Measurements from ENCODE around the gene TNS1.

TNS1 gene

DNA sequence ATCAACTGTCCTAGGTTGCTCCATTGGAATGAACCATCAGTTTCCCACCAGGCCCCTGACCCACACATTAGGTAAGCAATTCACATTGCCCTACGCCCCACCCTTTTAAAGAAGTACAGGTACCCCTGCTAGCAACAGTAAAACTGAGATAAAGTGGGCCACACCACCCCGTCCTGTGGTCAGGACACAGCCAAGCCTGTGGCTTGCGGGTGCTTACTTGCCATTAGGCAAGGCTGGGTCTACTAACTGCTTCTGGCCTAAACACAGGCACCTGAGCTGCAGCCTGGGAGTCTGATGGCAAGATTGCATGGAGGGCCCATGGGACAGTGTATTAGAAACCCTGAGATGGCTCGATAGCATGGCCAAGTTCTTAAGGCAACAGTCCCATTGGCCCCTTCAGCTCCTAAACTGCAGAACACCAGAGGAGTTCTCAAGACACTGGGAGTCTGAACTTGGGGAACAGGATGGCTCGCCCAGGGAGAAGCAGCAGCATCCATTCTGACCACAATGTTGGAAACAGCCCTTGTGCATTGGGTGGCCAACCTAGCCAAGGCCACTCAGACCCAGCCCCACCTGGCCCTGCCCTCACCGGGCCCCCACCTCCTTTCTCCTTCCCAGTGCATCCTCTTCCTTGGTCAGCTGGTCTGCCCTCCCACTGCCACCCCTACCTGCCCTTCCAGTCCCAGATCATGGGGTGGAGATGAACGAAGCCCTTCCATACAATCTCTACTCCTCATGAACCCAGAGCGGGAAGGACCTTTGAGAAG, 177.1 kb downstream of the TNS1 start:
- no peak overlapping the region for H3K27ac Mint-ChIP-seq
- H3K36me3 Mint-ChIP-seq, result no peaks in the 10 kb centered on the region
- no peak overlapping the region for H3K4me3 Mint-ChIP-seq
- peaks cover 27% of the 10 kb centered on the region for H3K27me3 Mint-ChIP-seq
- ATAC-seq, result no peak
- no peaks in the 10 kb centered on the region for H3K9me3 Mint-ChIP-seq
- H3K4me1 Mint-ChIP-seq, result no peaks in the 10 kb centered on the region

DNA sequence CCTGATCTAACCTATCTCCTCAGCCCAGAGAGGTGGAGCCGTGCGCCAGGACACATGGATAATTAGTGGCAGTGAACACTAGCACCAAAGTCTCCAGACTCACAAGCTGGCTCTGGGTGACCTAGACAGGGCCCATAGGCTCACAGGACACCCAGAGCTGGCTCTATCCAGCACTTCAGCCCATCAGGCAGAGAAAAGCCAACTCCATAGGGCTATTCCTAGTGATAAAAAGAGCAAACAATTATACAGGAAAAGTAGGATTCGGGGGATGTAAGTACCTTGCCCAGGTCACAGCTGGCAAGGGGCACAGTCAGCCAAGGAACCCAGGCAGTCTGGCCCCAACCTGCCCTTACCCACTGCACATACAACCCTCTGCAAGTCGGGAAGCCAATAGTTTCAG, 178.6 kb downstream of the TNS1 start:
- no peaks in the 10 kb centered on the region for H3K4me1 Mint-ChIP-seq
- no peak for ATAC-seq
- H3K36me3 Mint-ChIP-seq, result no peaks in the 10 kb centered on the region
- H3K4me3 Mint-ChIP-seq, result no peak overlapping the region
- H3K9me3 Mint-ChIP-seq, result no peaks in the 10 kb centered on the region
- H3K27me3 Mint-ChIP-seq, result peaks cover 18% of the 10 kb centered on the region
- no peak overlapping the region for H3K27ac Mint-ChIP-seq

DNA sequence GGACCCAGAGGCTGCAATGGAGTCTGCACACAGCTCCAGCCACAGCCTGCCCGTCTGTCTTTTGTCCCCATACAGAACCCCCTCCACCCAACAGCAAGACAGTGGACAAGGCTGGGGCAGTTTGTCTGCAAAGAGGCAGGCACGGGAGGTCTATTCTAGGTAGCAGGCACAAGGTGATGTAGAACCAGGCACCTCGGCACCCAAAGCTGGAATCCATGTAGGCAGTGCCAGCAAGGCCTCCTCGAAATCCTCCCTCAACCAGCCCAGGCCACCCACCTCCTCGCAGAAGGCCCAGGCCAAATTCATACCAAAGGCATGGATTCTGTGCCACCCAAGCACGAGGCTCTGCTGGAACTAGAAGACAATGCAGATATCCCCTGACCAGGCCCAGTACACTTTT, 179.2 kb downstream of the TNS1 start:
- Mint-ChIP-seq H3K4me1 (no peaks in the 10 kb centered on the region), H3K27ac (no peak overlapping the region), H3K9me3 (no peaks in the 10 kb centered on the region), H3K36me3 (no peaks in the 10 kb centered on the region), H3K4me3 (no peak overlapping the region), H3K27me3 (peaks cover 18% of the 10 kb centered on the region)
- no peak for ATAC-seq

DNA sequence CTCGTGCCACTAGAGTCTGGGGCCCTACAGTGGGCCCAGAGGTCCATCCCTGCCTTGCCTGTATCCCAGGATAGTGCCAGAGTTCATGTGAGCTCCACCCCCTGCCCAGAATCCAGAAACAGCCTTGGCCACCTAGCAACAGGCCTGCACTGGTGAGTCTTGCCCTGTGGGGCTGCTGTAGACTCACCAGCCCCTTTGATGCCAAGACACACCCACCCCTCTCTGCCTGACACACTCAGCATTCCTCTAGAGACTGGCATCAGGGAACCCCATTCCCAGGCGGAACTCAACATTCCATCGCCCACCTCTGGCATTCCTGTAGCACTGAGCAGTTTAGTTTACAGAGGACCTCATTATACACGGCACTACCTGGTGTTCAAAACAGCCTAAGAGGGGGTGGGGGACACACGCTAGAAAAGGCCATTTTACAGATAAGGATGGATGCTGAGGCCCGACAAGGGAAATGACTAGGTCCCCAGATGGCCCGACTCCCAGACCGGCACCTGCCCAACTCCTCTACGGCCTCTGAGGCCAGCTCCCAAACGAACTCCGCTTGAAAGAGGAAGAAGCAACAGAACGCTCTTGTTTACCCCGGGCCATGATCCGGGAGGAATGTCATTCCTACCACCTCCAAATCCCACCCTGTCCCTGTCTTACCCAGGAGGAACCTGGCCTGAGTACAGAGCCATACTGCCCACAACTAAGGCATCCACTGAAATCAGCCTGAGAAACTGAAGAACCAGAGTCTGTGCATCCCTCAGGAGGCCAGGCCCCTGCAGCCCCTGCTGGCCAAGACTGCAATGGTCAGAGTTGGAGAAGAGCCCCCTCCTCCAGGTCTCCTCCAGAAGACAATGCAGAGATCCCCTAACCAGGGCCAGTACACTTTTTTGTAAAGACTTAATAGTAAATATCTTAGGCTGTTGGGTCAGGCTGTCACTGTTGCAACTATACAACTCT, 180.2 kb downstream of the TNS1 start:
- H3K27ac Mint-ChIP-seq, result no peak overlapping the region
- H3K9me3 Mint-ChIP-seq, result no peaks in the 10 kb centered on the region
- H3K27me3 Mint-ChIP-seq, result peaks cover 18% of the 10 kb centered on the region
- H3K4me1 Mint-ChIP-seq, result no peaks in the 10 kb centered on the region
- no peaks in the 10 kb centered on the region for H3K36me3 Mint-ChIP-seq
- no peak overlapping the region for H3K4me3 Mint-ChIP-seq
- no peak for ATAC-seq

- H3K4me1 Mint-ChIP-seq, result no peaks in the 10 kb centered on the region
- H3K4me3 Mint-ChIP-seq, result no peak overlapping the region
- no peak for ATAC-seq
- H3K27me3 Mint-ChIP-seq, result peaks cover 17% of the 10 kb centered on the region
- no peak overlapping the region for H3K27ac Mint-ChIP-seq
- no peaks in the 10 kb centered on the region for H3K9me3 Mint-ChIP-seq
- no peaks in the 10 kb centered on the region for H3K36me3 Mint-ChIP-seq
These were observed 181.2 kb downstream of the TNS1 start for GRCh38 chr2:217821536-217822147.

DNA sequence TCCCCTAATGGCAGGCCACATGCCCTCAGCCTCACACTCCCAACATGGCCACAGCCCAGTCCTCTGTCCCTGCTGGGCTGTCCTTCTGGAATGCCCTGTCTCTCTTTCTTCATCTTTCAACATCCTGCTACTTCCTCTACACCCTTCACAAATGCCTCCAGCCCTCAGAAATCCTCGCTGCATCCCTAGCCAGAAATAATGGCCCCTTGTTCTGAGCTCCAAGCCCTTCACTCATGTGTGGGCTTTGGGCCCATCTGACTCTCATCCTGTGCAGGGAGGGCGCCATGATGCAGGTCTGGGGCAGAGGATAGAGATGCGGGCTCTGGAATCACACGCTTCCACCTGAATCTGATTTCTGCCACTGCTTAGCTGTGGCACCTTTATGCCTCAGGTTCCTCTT, 181.9 kb downstream of the TNS1 start:
- Mint-ChIP-seq H3K36me3 (no peaks in the 10 kb centered on the region), H3K9me3 (no peaks in the 10 kb centered on the region), H3K27ac (no peak overlapping the region), H3K4me3 (no peak overlapping the region), H3K27me3 (peaks cover 9% of the 10 kb centered on the region), H3K4me1 (no peaks in the 10 kb centered on the region)
- no peak for ATAC-seq

DNA sequence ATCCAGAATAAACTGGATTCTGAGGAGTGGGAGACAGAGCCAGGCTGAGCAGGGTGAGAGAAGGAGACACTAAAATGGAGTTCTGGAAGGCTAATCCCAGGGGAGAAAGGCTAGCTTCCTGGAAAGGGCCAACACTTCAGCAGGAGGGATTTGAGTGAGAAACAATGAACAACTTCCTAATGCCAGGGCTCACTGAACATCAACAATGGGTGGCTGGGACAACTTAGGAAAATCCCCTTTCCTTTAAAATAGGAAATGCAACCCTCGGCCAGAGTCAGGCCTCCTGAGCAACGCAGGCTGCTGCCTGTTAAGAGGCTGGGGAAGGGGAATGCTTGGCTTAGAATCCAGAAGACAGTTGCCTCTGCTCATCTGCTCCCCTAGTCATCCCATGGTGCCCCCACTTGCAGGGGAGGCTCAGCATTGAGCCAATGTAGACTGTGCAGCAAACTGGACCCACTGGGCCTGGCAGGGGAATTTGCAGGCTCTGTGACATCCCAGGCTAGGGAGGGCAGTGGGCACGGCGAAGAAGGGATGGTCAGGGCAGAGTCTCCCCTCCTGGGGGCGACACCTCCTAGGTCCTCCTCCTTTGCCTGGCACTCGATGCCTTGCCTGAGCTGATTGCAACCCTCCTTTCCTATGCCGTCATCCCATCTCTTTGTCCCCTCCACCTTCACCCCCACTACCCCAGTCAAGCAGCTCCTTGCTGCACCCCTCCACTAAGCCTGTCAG, 182.5 kb downstream of the TNS1 start:
- Mint-ChIP-seq H3K9me3 (no peaks in the 10 kb centered on the region), H3K36me3 (no peaks in the 10 kb centered on the region), H3K27ac (no peak overlapping the region), H3K27me3 (peaks cover 8% of the 10 kb centered on the region), H3K4me1 (no peaks in the 10 kb centered on the region), H3K4me3 (no peak overlapping the region)
- ATAC-seq, result no peak

- Mint-ChIP-seq H3K9me3 (no peaks in the 10 kb centered on the region), H3K4me1 (no peaks in the 10 kb centered on the region), H3K27me3 (peaks cover 8% of the 10 kb centered on the region), H3K4me3 (no peak overlapping the region), H3K36me3 (no peaks in the 10 kb centered on the region), H3K27ac (no peak overlapping the region)
- ATAC-seq, result no peak
These were observed 184.4 kb downstream of the TNS1 start for GRCh38 chr2:217818293-217818850.

GRCh38 chr2:217817466-217818292, 185.1 kb downstream of the TNS1 start:
- Mint-ChIP-seq H3K27me3 (peaks cover 8% of the 10 kb centered on the region), H3K4me3 (no peak overlapping the region), H3K4me1 (no peaks in the 10 kb centered on the region), H3K27ac (no peak overlapping the region), H3K9me3 (no peaks in the 10 kb centered on the region), H3K36me3 (no peaks in the 10 kb centered on the region)
- no peak for ATAC-seq

- Mint-ChIP-seq H3K9me3 (no peaks in the 10 kb centered on the region), H3K27ac (no peak overlapping the region), H3K27me3 (no peaks in the 10 kb centered on the region), H3K36me3 (no peaks in the 10 kb centered on the region), H3K4me1 (no peaks in the 10 kb centered on the region), H3K4me3 (no peak overlapping the region)
- no peak for ATAC-seq
These were observed 186.4 kb downstream of the TNS1 start for GRCh38 chr2:217816396-217816869.

DNA sequence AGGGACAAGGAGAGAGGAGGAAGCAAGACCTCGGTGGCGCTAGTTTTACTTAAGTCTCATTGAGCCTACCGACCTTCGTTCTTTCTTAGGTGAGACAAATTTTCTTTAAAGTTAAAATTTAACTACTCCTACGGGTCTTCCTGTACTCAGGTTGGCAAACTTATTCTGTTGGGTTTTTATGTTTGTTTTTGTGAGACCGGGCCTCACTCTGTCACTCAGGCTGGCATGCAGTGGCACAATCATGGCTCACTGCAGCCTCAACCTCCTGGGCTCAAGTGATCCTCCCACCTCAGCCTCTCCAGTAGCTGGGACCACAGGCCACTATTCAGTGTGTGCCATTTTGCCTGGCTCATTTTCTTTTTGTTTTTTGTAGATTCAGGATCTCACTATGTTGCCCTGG, 189.0 kb downstream of the TNS1 start:
- no peak for ATAC-seq
- no peaks in the 10 kb centered on the region for H3K4me1 Mint-ChIP-seq
- H3K4me3 Mint-ChIP-seq, result no peak overlapping the region
- no peaks in the 10 kb centered on the region for H3K36me3 Mint-ChIP-seq
- no peaks in the 10 kb centered on the region for H3K27me3 Mint-ChIP-seq
- no peak overlapping the region for H3K27ac Mint-ChIP-seq
- peaks cover 6% of the 10 kb centered on the region for H3K9me3 Mint-ChIP-seq

GRCh38 chr2:217812170-217812569, 190.6 kb downstream of the TNS1 start:
- H3K9me3 Mint-ChIP-seq, result peaks cover 6% of the 10 kb centered on the region
- H3K27ac Mint-ChIP-seq, result no peak overlapping the region
- H3K36me3 Mint-ChIP-seq, result no peaks in the 10 kb centered on the region
- H3K4me1 Mint-ChIP-seq, result no peaks in the 10 kb centered on the region
- ATAC-seq, result no peak
- no peak overlapping the region for H3K4me3 Mint-ChIP-seq
- peaks cover 2% of the 10 kb centered on the region for H3K27me3 Mint-ChIP-seq

DNA sequence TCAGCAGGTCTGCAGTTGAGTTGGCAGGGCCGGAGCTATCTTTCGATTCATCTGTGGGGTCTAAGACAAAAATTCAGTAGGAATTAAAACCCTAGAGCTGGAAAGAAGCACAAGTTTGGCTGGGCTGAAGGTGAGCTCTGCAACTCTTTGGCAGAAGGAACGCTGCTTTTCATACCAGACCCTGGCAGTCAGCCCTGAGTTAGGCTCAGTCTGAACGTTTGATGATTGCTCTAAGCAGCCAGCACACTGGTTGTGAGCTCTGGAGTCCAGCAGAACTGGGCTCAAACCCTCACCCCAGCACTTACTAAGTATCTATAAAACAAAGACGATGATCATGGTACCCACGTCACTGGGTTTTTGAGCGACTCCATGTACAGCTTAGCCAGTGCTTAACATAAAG, 192.5 kb downstream of the TNS1 start:
- H3K4me3 Mint-ChIP-seq, result no peak overlapping the region
- no peak overlapping the region for H3K27ac Mint-ChIP-seq
- H3K27me3 Mint-ChIP-seq, result peaks cover 21% of the 10 kb centered on the region
- no peak for ATAC-seq
- H3K36me3 Mint-ChIP-seq, result no peaks in the 10 kb centered on the region
- peaks cover 6% of the 10 kb centered on the region for H3K4me1 Mint-ChIP-seq
- peaks cover 10% of the 10 kb centered on the region for H3K9me3 Mint-ChIP-seq

DNA sequence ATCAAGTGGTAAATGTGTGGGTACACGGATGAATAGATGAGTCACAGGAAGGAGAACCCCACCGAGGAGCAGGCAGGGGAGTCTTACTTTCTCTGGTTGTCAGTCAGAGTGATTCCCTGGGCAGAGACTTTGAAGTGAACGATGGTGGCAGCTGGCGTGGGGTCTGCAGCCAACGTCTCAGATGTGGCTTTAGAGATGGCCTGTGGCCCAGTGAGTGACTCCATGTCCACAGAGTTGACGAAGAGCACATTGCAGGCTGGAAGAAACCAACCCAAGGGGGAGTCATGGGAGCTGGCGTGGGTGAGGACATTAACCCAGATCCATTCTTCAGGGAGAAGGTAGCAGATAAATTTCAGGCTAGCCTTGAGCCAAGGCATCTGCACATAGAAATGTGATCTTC, 193.1 kb downstream of the TNS1 start:
- Mint-ChIP-seq H3K27ac (no peak overlapping the region), H3K4me1 (peaks cover 7% of the 10 kb centered on the region), H3K27me3 (peaks cover 22% of the 10 kb centered on the region), H3K4me3 (no peak overlapping the region), H3K36me3 (no peaks in the 10 kb centered on the region), H3K9me3 (peaks cover 10% of the 10 kb centered on the region)
- no peak for ATAC-seq
